H1 (cell line): ENCODE results near the gene TMEM134. TPM values are rescaled to one million over a fixed set of nuclear protein-coding genes. Genes with fewer than 3 reads are reported as not detected.

Experiments
- CTCF ChIA-PET: fragments of 300-600 bp; sonication (Branson Sonifier 250); formaldehyde crosslinking; loops from one replicate; lab custom pipeline; 2021; ENCODE audit not compliant: partially characterized antibody; lab: Charles Lee
- POLR2A ChIA-PET: fragments of 300-600 bp; sonication (Branson Sonifier 250); formaldehyde crosslinking; loops from one replicate; lab custom pipeline; 2021; ENCODE audit warnings: inconsistent platforms; ENCODE audit not compliant: partially characterized antibody; lab: Charles Lee
- DNase-seq, 2 experiments: peaks; one replicate each; pipeline versions ENCODE4 v3.0.0 to v3.0.0-alpha.2; 2010 to 2022; ENCODE audit warnings: low spot score in 2 of 2, low read depth in 1 of 2, mixed read lengths in 1 of 2
- FAIRE-seq: peaks from 2 replicates; lab custom pipeline; 2011; peaks lifted over from hg19 to GRCh38; lab: Jason Lieb, UNC
- H2AFZ ChIP-seq: 2 replicates; pipeline ENCODE4 v1.8.1; 2012; ENCODE audit warnings: low read length, inconsistent platforms
- H2AK5ac ChIP-seq: 2 replicates; pipeline ENCODE4 v1.6.1; 2013; ENCODE audit warnings: low read depth, low read length
- H2BK120ac ChIP-seq: replicated peaks from 2 replicates; pipeline ENCODE3; 2013; ENCODE audit warnings: low read depth, low read length, inconsistent platforms
- H2BK12ac ChIP-seq: 2 replicates; pipeline ENCODE4 v1.6.1; 2013; ENCODE audit warnings: low read depth, low read length
- H2BK15ac ChIP-seq: 2 replicates; pipeline ENCODE4 v1.6.1; 2013; ENCODE audit warnings: low read length
- H2BK20ac ChIP-seq: 2 replicates; pipeline ENCODE4 v1.6.1; 2013; ENCODE audit warnings: low read length
- H2BK5ac ChIP-seq: 2 replicates; pipeline ENCODE4 v1.6.1; 2013; ENCODE audit warnings: low read depth, low read length
- H3K14ac ChIP-seq: 2 replicates; pipeline ENCODE4 v1.6.1; 2013; ENCODE audit warnings: inconsistent platforms; ENCODE audit not compliant: insufficient read length
- H3K18ac ChIP-seq: 2 replicates; pipeline ENCODE4 v1.6.1; 2013; ENCODE audit warnings: low read length; ENCODE audit errors: extremely low read depth
- H3K23ac ChIP-seq: 2 replicates; pipeline ENCODE4 v1.6.1; 2013; ENCODE audit warnings: inconsistent platforms; ENCODE audit not compliant: insufficient read length
- H3K23me2 ChIP-seq: 2 replicates; pipeline ENCODE4 v1.6.1; 2013; ENCODE audit warnings: low read depth, low read length
- H3K27ac ChIP-seq: 2 replicates; pipeline ENCODE4 v1.6.1; 2011; ENCODE audit warnings: low read depth, low read length, inconsistent platforms
- H3K27me3 ChIP-seq, 4 experiments: replicated peaks in 1 of 4; 1 replicate in 1 of 4; 2 replicates in 3 of 4; pipeline versions ENCODE4 v1.6.1 to v1.8.1; 2011 to 2013; ENCODE audit warnings: low read length in 3 of 4, mild to moderate bottlenecking in 3 of 4, inconsistent platforms in 2 of 4, mixed read lengths in 2 of 4, moderate library complexity in 1 of 4; ENCODE audit not compliant: control insufficient read depth in 3 of 4, insufficient read depth in 3 of 4; ENCODE audit errors: extremely low read depth in 1 of 4
- H3K36me3 ChIP-seq, 4 experiments: 2 replicates each; pipeline versions ENCODE4 v1.6.1 to v1.8.1; 2011 to 2013; ENCODE audit warnings: mild to moderate bottlenecking in 4 of 4, low read length in 3 of 4, moderate library complexity in 2 of 4, control low read depth in 1 of 4, inconsistent platforms in 1 of 4; ENCODE audit not compliant: insufficient read depth in 4 of 4, control insufficient read depth in 2 of 4
- H3K4ac ChIP-seq: replicated peaks from 2 replicates; pipeline ENCODE3; 2013; ENCODE audit warnings: low read length, low read depth, mixed read lengths, inconsistent platforms; ENCODE audit not compliant: insufficient read length
- H3K4me1 ChIP-seq, 4 experiments: replicated peaks in 1 of 4; 1 replicate in 1 of 4; 2 replicates in 3 of 4; pipeline versions ENCODE4 v1.6.1 to v1.8.1; 2011 to 2013; ENCODE audit warnings: low read length in 3 of 4, inconsistent platforms in 2 of 4, mixed read lengths in 1 of 4; ENCODE audit not compliant: insufficient read depth in 4 of 4, control insufficient read depth in 3 of 4
- H3K4me2 ChIP-seq, 2 experiments: 2 replicates each; pipeline versions ENCODE4 v1.6.1 to v1.8.1; 2011 to 2013; ENCODE audit warnings: low read depth in 2 of 2, low read length in 2 of 2, control low read depth in 1 of 2, inconsistent platforms in 1 of 2, mild to moderate bottlenecking in 1 of 2; ENCODE audit not compliant: insufficient read depth in 1 of 2
- H3K4me3 ChIP-seq, 4 experiments: fragments of 200-600, 300-600 bp in 1 of 4; sonication (generic), shearing (Covaris generic), sonication (Bioruptor Twin) in 1 of 4; 2 replicates each; pipeline versions ENCODE4 v1.5.1 to v1.8.1; 2011 to 2016; ENCODE audit warnings: low read length in 4 of 4, low read depth in 3 of 4, control low read depth in 2 of 4, inconsistent platforms in 2 of 4, mild to moderate bottlenecking in 2 of 4, mixed read lengths in 1 of 4, moderate library complexity in 1 of 4; ENCODE audit not compliant: insufficient read depth in 2 of 4; ENCODE audit errors: extremely low read depth in 1 of 4
- H3K56ac ChIP-seq: replicated peaks from 2 replicates; pipeline ENCODE3; 2013; ENCODE audit warnings: low read depth, mild to moderate bottlenecking, mixed read lengths, low read length, inconsistent platforms; ENCODE audit not compliant: insufficient read length
- H3K79me1 ChIP-seq: 2 replicates; pipeline ENCODE4 v1.6.1; 2013; ENCODE audit warnings: low read depth, low read length, control low read depth
- H3K79me2 ChIP-seq, 2 experiments: 2 replicates each; pipeline versions ENCODE4 v1.6.1 to v1.8.1; 2012 to 2013; ENCODE audit warnings: low read length in 2 of 2, mild to moderate bottlenecking in 2 of 2, inconsistent platforms in 1 of 2; ENCODE audit not compliant: insufficient read depth in 2 of 2, control insufficient read depth in 1 of 2
- H3K9ac ChIP-seq, 4 experiments: replicated peaks in 1 of 4; 1 replicate in 1 of 4; 2 replicates in 3 of 4; pipeline versions ENCODE4 v1.6.1 to v1.8.1; 2011 to 2013; ENCODE audit warnings: low read depth in 3 of 4, low read length in 3 of 4, control low read depth in 2 of 4, mild to moderate bottlenecking in 2 of 4, moderate library complexity in 2 of 4, inconsistent platforms in 1 of 4; ENCODE audit errors: extremely low read depth in 1 of 4
- H3K9me3 ChIP-seq, 2 experiments: 2 replicates each; pipeline versions ENCODE4 v1.6.1 to v1.8.1; 2012 to 2013; ENCODE audit warnings: mild to moderate bottlenecking in 2 of 2, moderate library complexity in 2 of 2, control low read depth in 1 of 2, inconsistent platforms in 1 of 2, low read depth in 1 of 2, low read length in 1 of 2, mixed read lengths in 1 of 2; ENCODE audit not compliant: insufficient read depth in 2 of 2
- H4K20me1 ChIP-seq, 2 experiments: replicated peaks in 1 of 2; 2 replicates each; pipeline versions ENCODE3 to v1.8.1; 2011 to 2013; ENCODE audit warnings: inconsistent platforms in 2 of 2, low read length in 2 of 2, mild to moderate bottlenecking in 1 of 2; ENCODE audit not compliant: insufficient read depth in 2 of 2, control insufficient read depth in 1 of 2
- H4K5ac ChIP-seq: 2 replicates; pipeline ENCODE4 v1.6.1; 2013; ENCODE audit warnings: low read length, low read depth, mixed read lengths, inconsistent platforms; ENCODE audit not compliant: insufficient read length
- H4K8ac ChIP-seq: 2 replicates; pipeline ENCODE4 v1.8.0; 2013; ENCODE audit warnings: mild to moderate bottlenecking, moderate library complexity, low read length, inconsistent platforms; ENCODE audit not compliant: insufficient read depth; ENCODE audit errors: extremely low read depth
- H4K91ac ChIP-seq: replicated peaks from 2 replicates; pipeline ENCODE3; 2013; ENCODE audit warnings: low read length, mixed read lengths, inconsistent platforms; ENCODE audit not compliant: insufficient read length
- CTCF ChIP-seq, 3 experiments: IDR thresholded peaks; 1 replicate in 2 of 3; 2 replicates in 1 of 3; pipeline versions ENCODE4 v1.5.1 to v1.6.1; 2011; ENCODE audit warnings: low read length in 3 of 3, mild to moderate bottlenecking in 3 of 3, inconsistent platforms in 2 of 3, low read depth in 1 of 3, moderate library complexity in 1 of 3; ENCODE audit not compliant: insufficient read depth in 1 of 3; ENCODE audit errors: control extremely low read depth in 1 of 3
- POLR2AphosphoS5 ChIP-seq: IDR thresholded peaks from 2 replicates; pipeline ENCODE4 v1.6.1; 2011; ENCODE audit warnings: low read depth, low read length
- RAD21 ChIP-seq, 2 experiments: IDR thresholded peaks in 1 of 2; conservative IDR thresholded peaks in 1 of 2; 2 replicates each; pipeline ENCODE4 v1.6.1; 2011; ENCODE audit warnings: low read depth in 2 of 2, low read length in 2 of 2, improper control_type of control experiment in 1 of 2, inconsistent platforms in 1 of 2, mild to moderate bottlenecking in 1 of 2, moderate library complexity in 1 of 2
- SIN3A ChIP-seq, 2 experiments: IDR thresholded peaks in 1 of 2; conservative IDR thresholded peaks in 1 of 2; 2 replicates each; pipeline ENCODE4 v1.6.1; 2011 to 2012; ENCODE audit warnings: low read length in 2 of 2, improper control_type of control experiment in 1 of 2, low read depth in 1 of 2, mild to moderate bottlenecking in 1 of 2
- SRF ChIP-seq: IDR thresholded peaks from 2 replicates; pipeline ENCODE4 v1.6.1; 2011; ENCODE audit warnings: mild to moderate bottlenecking, low read depth, low read length, moderate library complexity
- TAF7 ChIP-seq: optimal IDR thresholded peaks from 2 replicates; pipeline ENCODE3; 2011; ENCODE audit warnings: low read depth, mild to moderate bottlenecking, inconsistent platforms, low read length, moderate library complexity, borderline replicate concordance
- WGBS, 2 experiments: shearing (Covaris generic) in 1 of 2; methylation state at CpG; one replicate each; pipeline versions ENCODE4 v1.1.6 to v1.1.7; 2013 to 2015; ENCODE audit warnings: low lambda C conversion rate in 2 of 2, mixed read lengths in 2 of 2, inconsistent platforms in 1 of 2, low coverage in 1 of 2, missing lambda C conversion rate in 1 of 2; ENCODE audit not compliant: insufficient replicate concordance in 2 of 2, insufficient coverage in 1 of 2, insufficient read length in 1 of 2; ENCODE audit errors: extremely low coverage in 1 of 2, missing lambda C conversion rate in 1 of 2; 5-methylcytosine and 5-hydroxymethylcytosine counted together
- polyA plus RNA-seq, 7 experiments: library from polyadenylated mRNA; depleted of rRNA in 3 of 7; stranded (reverse) in 5 of 7; unstranded in 2 of 7; fragments of >200 nt in 5 of 7; fragments of 200-250 nt in 2 of 7; gene quantifications; 1 replicate in 5 of 7; 2 replicates in 1 of 7; 4 replicates in 1 of 7; pipeline versions ENCODE4 v1.2.1 to v1.2.3, GENCODE V29; 2011 to 2013; ENCODE audit warnings: missing spikeins in 2 of 7, mixed read lengths in 2 of 7
- total RNA-seq: library from RNA; stranded (reverse); fragmentation: NEBNext Ultra II Directional; extraction: Animal tissue kit (Norgen Biotek cat#: 25700); gene quantifications from 2 replicates; pipeline ENCODE4 v1.2.1, GENCODE V29; 2021

TMEM134 gene
- total and polyA plus RNA-seq, 2 of the 8 experiments (the other 6 are each of a cell fraction or from before 2014, with no cell fraction given) = 32.4 to 229 TPM

GRCh38 chr11:67439321-67440228, 29.5 kb downstream of the TMEM134 start:
- no peak overlapping the region for H2BK15ac ChIP-seq
- H3K4ac ChIP-seq = peak overlapping the region; percentile 53
- H2AK5ac ChIP-seq = no peak overlapping the region
- peaks cover 0 to 24% (median 16%) of the 10 kb centered on the region in 4 experiments; a peak in 6 of 7 replicates for H3K4me1 ChIP-seq
- H3K23ac ChIP-seq = no peak overlapping the region
- H2AFZ ChIP-seq = no peak overlapping the region
- no peak overlapping the region for H3K18ac ChIP-seq
- no peak overlapping the region for H4K5ac ChIP-seq
- peaks cover 4 to 21% of the 10 kb centered on the region in 2 experiments for H4K20me1 ChIP-seq
- no peak overlapping the region; the same call in 1 of the 2 replicates for H2BK12ac ChIP-seq
- no peak overlapping the region for H3K4me2 ChIP-seq
- H3K9me3 ChIP-seq = no peaks in the 10 kb centered on the region
- ChIA-PET POLR2A (interaction anchor here (0.6 to 12.5 kb wide), 17 partner anchors 7 to 53 kb away, joined by 3 to 104 read pairs (median 6); partner anchors contain the start of genes CABP4, CARNS1, PPP1CA and RPS6KB2), CTCF (interaction anchor here (0.6 to 2.2 kb wide), 10 partner anchors 11 to 594 kb away, joined by 3 to 8 read pairs (median 4); no protein-coding TSS in a partner anchor)
- peaks cover 6 to 21% (median 10%) of the 10 kb centered on the region in 4 experiments; a peak in 5 of 8 replicates for H3K36me3 ChIP-seq
- H3K27ac ChIP-seq = no peak overlapping the region
- no peak overlapping the region for H3K56ac ChIP-seq
- DNase-seq = no peak
- H3K27me3 ChIP-seq = no peaks in the 10 kb centered on the region
- WGBS, 2 experiments = 87% methylated on average over 26 of the region's 31 CpGs; no CpG with 5 or more reads in 1 of the 2 experiments
- no peak overlapping the region for H2BK120ac ChIP-seq
- H2BK5ac ChIP-seq = no peak overlapping the region
- H4K91ac ChIP-seq = no peak overlapping the region
- TF ChIP-seq SIN3A (conservative IDR thresholded peaks at IDR 0.05 in 1 of 2, IDR thresholded peaks at IDR 0.05 in 1 of 2; ENCODE audit: low read depth in 1 of 2, low read length in 2 of 2) = no peak
- no peak for TF ChIP-seq SRF
- no peak for TF ChIP-seq TAF7
- TF ChIP-seq POLR2AphosphoS5 = peak; percentile 27
- peak; percentile 31 to 46; a peak in 3 of 4 replicates for TF ChIP-seq RAD21 (IDR thresholded peaks at IDR 0.05 in 1 of 2, conservative IDR thresholded peaks at IDR 0.05 in 1 of 2; ENCODE audit: low read depth in 2 of 2, low read length in 2 of 2)
- TF ChIP-seq CTCF (IDR thresholded peaks at IDR 0.05; ENCODE audit: control extremely low read depth in 1 of 3, insufficient read depth in 1 of 3, low read depth in 1 of 3, low read length in 3 of 3) = peak in 2 of 3 experiments; percentile 53 to 60; a peak in 3 of 4 replicates
- 0 out of 2 replicates have a peak, but pooled peaks cover 2% of the 10 kb centered on the region for H3K79me1 ChIP-seq
- H4K8ac ChIP-seq = no peak overlapping the region
- H3K79me2 ChIP-seq = no peaks in the 10 kb centered on the region
- no peak overlapping the region for H3K4me3 ChIP-seq
- peaks cover 2% of the 10 kb centered on the region; the same call in 1 of the 2 replicates for H3K23me2 ChIP-seq
- no peak overlapping the region for H3K14ac ChIP-seq
- no peak for FAIRE-seq
- no peak overlapping the region for H3K9ac ChIP-seq
- H2BK20ac ChIP-seq = no peak overlapping the region
